SK-N-SH treated with all-trans-retinoic acid at 6 μM for 48 hours (cell line): ENCODE results near the gene C16orf82.

Experiments
- ATAC-seq: fragments of 200-7000 bp; cut with Tn5 transposase; 3 replicates; pipeline ENCODE4 v1.9.1; 2020; ENCODE audit warnings: mild to moderate bottlenecking, moderate library complexity
- ARNTL ChIP-seq: fragments of 450-650 bp; formaldehyde crosslinking; IDR thresholded peaks from 2 replicates; pipeline ENCODE4 v1.5.0; 2020; ENCODE audit warnings: low read depth, mild to moderate bottlenecking, moderate library complexity, borderline replicate concordance
- BACH2 ChIP-seq: fragments of 250-450 bp; sonication (Bioruptor Pico); IDR thresholded peaks from 2 replicates; pipeline ENCODE4 v1.9.0; 2021; ENCODE audit warnings: mild to moderate bottlenecking, borderline replicate concordance
- CSDC2 ChIP-seq: fragments of 250-450 bp; sonication (Bioruptor Pico); IDR thresholded peaks from 2 replicates; pipeline ENCODE4 v1.5.0; 2020; ENCODE audit warnings: mild to moderate bottlenecking, moderate library complexity
- ESRRG ChIP-seq: fragments of 250-450 bp; sonication (Bioruptor Pico); IDR thresholded peaks from 2 replicates; pipeline ENCODE4 v1.6.1; 2021; ENCODE audit warnings: mild to moderate bottlenecking
- OSR1 ChIP-seq: fragments of 250-450 bp; sonication (Bioruptor Pico); IDR thresholded peaks from 2 replicates; pipeline ENCODE4 v1.8.0; 2022; ENCODE audit warnings: moderate library complexity, mild to moderate bottlenecking, inconsistent platforms
- PPARA ChIP-seq: fragments of 250-450 bp; sonication (Bioruptor Pico); IDR thresholded peaks from 2 replicates; pipeline ENCODE4 v1.5.0; 2020; ENCODE audit warnings: mild to moderate bottlenecking, borderline replicate concordance
- RARB ChIP-seq: fragments of 250-450 bp; sonication (Bioruptor Pico); IDR thresholded peaks from 2 replicates; pipeline ENCODE4 v1.8.0; 2021; ENCODE audit warnings: mild to moderate bottlenecking, moderate library complexity
- SNAI2 ChIP-seq: fragments of 250-450 bp; sonication (Bioruptor Pico); IDR thresholded peaks from 2 replicates; pipeline ENCODE4 v1.5.0; 2020; ENCODE audit warnings: mild to moderate bottlenecking, moderate library complexity
- TCF4 ChIP-seq: fragments of 250-450 bp; sonication (Bioruptor Pico); IDR thresholded peaks from 2 replicates; pipeline ENCODE4 v1.8.0; 2021; ENCODE audit warnings: mild to moderate bottlenecking, moderate library complexity, borderline replicate concordance
- TOX ChIP-seq: fragments of 250-450 bp; sonication (Bioruptor Pico); IDR thresholded peaks from 2 replicates; pipeline ENCODE4 v1.8.0; 2021; ENCODE audit warnings: mild to moderate bottlenecking, moderate library complexity, borderline replicate concordance
- ZC3H10 ChIP-seq: fragments of 250-450 bp; sonication (Bioruptor Pico); IDR thresholded peaks from 2 replicates; pipeline ENCODE4 v1.5.1; 2021; ENCODE audit warnings: mild to moderate bottlenecking, moderate library complexity
- ZFP3 ChIP-seq: fragments of 250-450 bp; sonication (Bioruptor Pico); IDR thresholded peaks from 2 replicates; pipeline ENCODE4 v1.5.0; 2020; ENCODE audit warnings: mild to moderate bottlenecking, moderate library complexity
- ZNF70 ChIP-seq: fragments of 450-650 bp; formaldehyde crosslinking; IDR thresholded peaks from 2 replicates; pipeline ENCODE4 v1.5.0; 2020; ENCODE audit warnings: mild to moderate bottlenecking, moderate library complexity
- ZNF8 ChIP-seq: fragments of 450-650 bp; formaldehyde crosslinking; IDR thresholded peaks from 2 replicates; pipeline ENCODE4 v1.5.0; 2020; ENCODE audit warnings: mild to moderate bottlenecking, moderate library complexity
- TF ChIP-seq, protein P1 (sequence below): fragments of 250-450 bp; sonication (Bioruptor Pico); IDR thresholded peaks from 2 replicates; pipeline ENCODE4 v1.5.1; 2021; ENCODE audit warnings: mild to moderate bottlenecking, moderate library complexity
- TF ChIP-seq, protein P2 (sequence below): fragments of 250-450 bp; sonication (Bioruptor Pico); IDR thresholded peaks from 2 replicates; pipeline ENCODE4 v1.8.0; 2020; ENCODE audit warnings: mild to moderate bottlenecking, moderate library complexity, borderline replicate concordance
- TF ChIP-seq, protein P3 (sequence below): fragments of 250-450 bp; sonication (Bioruptor Pico); IDR thresholded peaks from 2 replicates; pipeline ENCODE4 v1.5.0; 2020; ENCODE audit warnings: mild to moderate bottlenecking, moderate library complexity
- TF ChIP-seq, protein P4 (sequence below): fragments of 250-450 bp; sonication (Bioruptor Pico); IDR thresholded peaks from 2 replicates; pipeline ENCODE4 v1.8.0; 2021; ENCODE audit warnings: low read depth, mild to moderate bottlenecking, moderate library complexity, borderline replicate concordance
- TF ChIP-seq, protein P5 (sequence below): fragments of 250-450 bp; sonication (Bioruptor Pico); IDR thresholded peaks from 2 replicates; pipeline ENCODE4 v1.5.1; 2020; ENCODE audit warnings: low read depth, mild to moderate bottlenecking, moderate library complexity

C16orf82 gene

DNA sequence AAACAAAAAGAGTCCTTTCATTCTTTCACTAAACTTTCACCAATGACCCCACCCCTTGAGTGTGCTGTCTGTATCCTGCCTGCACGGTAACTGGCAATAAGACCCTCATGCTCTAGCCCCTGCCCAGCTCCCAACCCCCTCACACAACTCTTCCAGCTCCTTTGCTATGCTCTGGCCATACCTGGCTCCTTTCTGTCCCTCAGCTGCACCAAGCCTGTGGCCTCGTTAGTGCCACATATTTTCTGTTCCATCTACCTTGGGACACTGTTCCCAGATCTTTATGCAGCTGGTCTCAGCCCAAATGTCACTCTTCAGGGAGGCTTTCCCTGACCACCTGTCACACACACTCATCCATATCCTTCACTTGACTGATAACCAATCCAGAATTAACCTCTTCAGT is 47.3 kb downstream of the C16orf82 start:
- ATAC-seq, result no peak
- TF ChIP-seq, protein P1, sequence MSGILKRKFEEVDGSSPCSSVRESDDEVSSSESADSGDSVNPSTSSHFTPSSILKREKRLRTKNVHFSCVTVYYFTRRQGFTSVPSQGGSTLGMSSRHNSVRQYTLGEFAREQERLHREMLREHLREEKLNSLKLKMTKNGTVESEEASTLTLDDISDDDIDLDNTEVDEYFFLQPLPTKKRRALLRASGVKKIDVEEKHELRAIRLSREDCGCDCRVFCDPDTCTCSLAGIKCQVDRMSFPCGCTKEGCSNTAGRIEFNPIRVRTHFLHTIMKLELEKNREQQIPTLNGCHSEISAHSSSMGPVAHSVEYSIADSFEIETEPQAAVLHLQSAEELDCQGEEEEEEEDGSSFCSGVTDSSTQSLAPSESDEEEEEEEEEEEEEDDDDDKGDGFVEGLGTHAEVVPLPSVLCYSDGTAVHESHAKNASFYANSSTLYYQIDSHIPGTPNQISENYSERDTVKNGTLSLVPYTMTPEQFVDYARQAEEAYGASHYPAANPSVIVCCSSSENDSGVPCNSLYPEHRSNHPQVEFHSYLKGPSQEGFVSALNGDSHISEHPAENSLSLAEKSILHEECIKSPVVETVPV (CRISPR knock-in tag), result no peak
- TF ChIP-seq, protein P2, sequence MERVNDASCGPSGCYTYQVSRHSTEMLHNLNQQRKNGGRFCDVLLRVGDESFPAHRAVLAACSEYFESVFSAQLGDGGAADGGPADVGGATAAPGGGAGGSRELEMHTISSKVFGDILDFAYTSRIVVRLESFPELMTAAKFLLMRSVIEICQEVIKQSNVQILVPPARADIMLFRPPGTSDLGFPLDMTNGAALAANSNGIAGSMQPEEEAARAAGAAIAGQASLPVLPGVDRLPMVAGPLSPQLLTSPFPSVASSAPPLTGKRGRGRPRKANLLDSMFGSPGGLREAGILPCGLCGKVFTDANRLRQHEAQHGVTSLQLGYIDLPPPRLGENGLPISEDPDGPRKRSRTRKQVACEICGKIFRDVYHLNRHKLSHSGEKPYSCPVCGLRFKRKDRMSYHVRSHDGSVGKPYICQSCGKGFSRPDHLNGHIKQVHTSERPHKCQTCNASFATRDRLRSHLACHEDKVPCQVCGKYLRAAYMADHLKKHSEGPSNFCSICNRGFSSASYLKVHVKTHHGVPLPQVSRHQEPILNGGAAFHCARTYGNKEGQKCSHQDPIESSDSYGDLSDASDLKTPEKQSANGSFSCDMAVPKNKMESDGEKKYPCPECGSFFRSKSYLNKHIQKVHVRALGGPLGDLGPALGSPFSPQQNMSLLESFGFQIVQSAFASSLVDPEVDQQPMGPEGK (CRISPR knock-in tag), result no peak
- TF ChIP-seq, protein P3, sequence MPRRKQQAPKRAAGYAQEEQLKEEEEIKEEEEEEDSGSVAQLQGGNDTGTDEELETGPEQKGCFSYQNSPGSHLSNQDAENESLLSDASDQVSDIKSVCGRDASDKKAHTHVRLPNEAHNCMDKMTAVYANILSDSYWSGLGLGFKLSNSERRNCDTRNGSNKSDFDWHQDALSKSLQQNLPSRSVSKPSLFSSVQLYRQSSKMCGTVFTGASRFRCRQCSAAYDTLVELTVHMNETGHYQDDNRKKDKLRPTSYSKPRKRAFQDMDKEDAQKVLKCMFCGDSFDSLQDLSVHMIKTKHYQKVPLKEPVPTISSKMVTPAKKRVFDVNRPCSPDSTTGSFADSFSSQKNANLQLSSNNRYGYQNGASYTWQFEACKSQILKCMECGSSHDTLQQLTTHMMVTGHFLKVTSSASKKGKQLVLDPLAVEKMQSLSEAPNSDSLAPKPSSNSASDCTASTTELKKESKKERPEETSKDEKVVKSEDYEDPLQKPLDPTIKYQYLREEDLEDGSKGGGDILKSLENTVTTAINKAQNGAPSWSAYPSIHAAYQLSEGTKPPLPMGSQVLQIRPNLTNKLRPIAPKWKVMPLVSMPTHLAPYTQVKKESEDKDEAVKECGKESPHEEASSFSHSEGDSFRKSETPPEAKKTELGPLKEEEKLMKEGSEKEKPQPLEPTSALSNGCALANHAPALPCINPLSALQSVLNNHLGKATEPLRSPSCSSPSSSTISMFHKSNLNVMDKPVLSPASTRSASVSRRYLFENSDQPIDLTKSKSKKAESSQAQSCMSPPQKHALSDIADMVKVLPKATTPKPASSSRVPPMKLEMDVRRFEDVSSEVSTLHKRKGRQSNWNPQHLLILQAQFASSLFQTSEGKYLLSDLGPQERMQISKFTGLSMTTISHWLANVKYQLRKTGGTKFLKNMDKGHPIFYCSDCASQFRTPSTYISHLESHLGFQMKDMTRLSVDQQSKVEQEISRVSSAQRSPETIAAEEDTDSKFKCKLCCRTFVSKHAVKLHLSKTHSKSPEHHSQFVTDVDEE (CRISPR knock-in tag), result no peak
- no peak for TF ChIP-seq BACH2 (CRISPR knock-in tag)
- no peak for TF ChIP-seq ESRRG
- no peak for TF ChIP-seq RARB
- TF ChIP-seq TOX, result no peak
- no peak for TF ChIP-seq SNAI2 (CRISPR knock-in tag)
- TF ChIP-seq CSDC2 (CRISPR knock-in tag), result no peak
- TF ChIP-seq ARNTL (CRISPR knock-in tag), result no peak
- TF ChIP-seq OSR1 (CRISPR knock-in tag), result no peak
- TF ChIP-seq, protein P4, sequence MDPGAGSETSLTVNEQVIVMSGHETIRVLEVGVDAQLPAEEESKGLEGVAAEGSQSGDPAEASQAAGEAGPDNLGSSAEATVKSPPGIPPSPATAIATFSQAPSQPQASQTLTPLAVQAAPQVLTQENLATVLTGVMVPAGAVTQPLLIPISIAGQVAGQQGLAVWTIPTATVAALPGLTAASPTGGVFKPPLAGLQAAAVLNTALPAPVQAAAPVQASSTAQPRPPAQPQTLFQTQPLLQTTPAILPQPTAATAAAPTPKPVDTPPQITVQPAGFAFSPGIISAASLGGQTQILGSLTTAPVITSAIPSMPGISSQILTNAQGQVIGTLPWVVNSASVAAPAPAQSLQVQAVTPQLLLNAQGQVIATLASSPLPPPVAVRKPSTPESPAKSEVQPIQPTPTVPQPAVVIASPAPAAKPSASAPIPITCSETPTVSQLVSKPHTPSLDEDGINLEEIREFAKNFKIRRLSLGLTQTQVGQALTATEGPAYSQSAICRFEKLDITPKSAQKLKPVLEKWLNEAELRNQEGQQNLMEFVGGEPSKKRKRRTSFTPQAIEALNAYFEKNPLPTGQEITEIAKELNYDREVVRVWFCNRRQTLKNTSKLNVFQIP, result no peak
- TF ChIP-seq ZFP3 (CRISPR knock-in tag), result no peak

DNA sequence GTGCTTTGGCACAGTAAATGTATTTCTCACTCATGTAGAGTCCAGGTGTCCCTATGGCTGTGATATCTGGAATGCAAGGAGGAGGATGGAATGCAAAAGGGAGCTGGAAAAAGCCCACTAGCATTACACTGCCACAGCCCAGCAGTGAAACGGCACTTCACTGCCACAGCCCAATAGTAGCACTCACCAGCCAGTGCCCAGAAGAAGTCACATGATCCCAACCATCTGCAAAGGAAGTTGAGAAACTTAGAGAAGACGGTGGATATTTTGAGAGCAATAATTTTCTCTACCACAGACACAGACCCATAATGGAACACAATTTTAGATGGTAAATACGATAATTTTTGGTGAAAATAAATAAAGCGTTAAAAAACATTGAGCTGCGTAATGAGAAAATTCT is 51.8 kb downstream of the C16orf82 start:
- TF ChIP-seq TCF4 (CRISPR knock-in tag) (no peak), ZNF8 (no peak), TOX (no peak), PPARA (CRISPR knock-in tag) (no peak), BACH2 (CRISPR knock-in tag) (no peak), ESRRG (no peak), ZFP3 (CRISPR knock-in tag) (no peak), SNAI2 (CRISPR knock-in tag) (no peak), ZNF70 (CRISPR knock-in tag) (no peak), ZC3H10 (no peak)
- TF ChIP-seq, protein P5, sequence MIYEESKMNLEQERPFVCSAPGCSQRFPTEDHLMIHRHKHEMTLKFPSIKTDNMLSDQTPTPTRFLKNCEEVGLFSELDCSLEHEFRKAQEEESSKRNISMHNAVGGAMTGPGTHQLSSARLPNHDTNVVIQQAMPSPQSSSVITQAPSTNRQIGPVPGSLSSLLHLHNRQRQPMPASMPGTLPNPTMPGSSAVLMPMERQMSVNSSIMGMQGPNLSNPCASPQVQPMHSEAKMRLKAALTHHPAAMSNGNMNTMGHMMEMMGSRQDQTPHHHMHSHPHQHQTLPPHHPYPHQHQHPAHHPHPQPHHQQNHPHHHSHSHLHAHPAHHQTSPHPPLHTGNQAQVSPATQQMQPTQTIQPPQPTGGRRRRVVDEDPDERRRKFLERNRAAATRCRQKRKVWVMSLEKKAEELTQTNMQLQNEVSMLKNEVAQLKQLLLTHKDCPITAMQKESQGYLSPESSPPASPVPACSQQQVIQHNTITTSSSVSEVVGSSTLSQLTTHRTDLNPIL (CRISPR knock-in tag), result no peak
- no peak for ATAC-seq
